Endothelial cell of umbilical vein (primary cell): Measurements from ENCODE around the gene EPB41L3.

Source experiments
- CTCF ChIP-seq, 2 donors: IDR thresholded peaks; 1 replicate in 1 of 2; 2 replicates in 1 of 2; pipeline ENCODE4 v1.5.1; 2011; ENCODE audit warnings: low read length in 2 of 2, mild to moderate bottlenecking in 2 of 2, moderate library complexity in 2 of 2, control low read depth in 1 of 2, inconsistent platforms in 1 of 2, low read depth in 1 of 2; ENCODE audit not compliant: insufficient read depth in 1 of 2; ENCODE audit errors: extremely low read depth in 1 of 2
- EZH2 ChIP-seq: IDR thresholded peaks from 2 replicates; pipeline ENCODE4 v1.6.1; 2012; ENCODE audit warnings: borderline replicate concordance, low read depth, mild to moderate bottlenecking, moderate library complexity, low read length, inconsistent platforms; ENCODE audit not compliant: severe bottlenecking
- FOS ChIP-seq: IDR thresholded peaks from 2 replicates; pipeline ENCODE4 v1.6.1; 2011; ENCODE audit warnings: mild to moderate bottlenecking, low read length, moderate library complexity, borderline replicate concordance; ENCODE audit not compliant: insufficient read depth
- JUN ChIP-seq: IDR thresholded peaks from 2 replicates; pipeline ENCODE4 v1.6.1; 2011; ENCODE audit warnings: borderline replicate concordance, low read depth; ENCODE audit not compliant: insufficient read length, insufficient read depth
- MYC ChIP-seq: IDR thresholded peaks from one replicate; pipeline ENCODE4 v1.6.1; 2011; ENCODE audit warnings: mild to moderate bottlenecking, low read depth, low read length
- POLR2A ChIP-seq: IDR thresholded peaks from 2 replicates; pipeline ENCODE4 v1.6.1; 2012; ENCODE audit warnings: low read depth, mild to moderate bottlenecking, control low read depth, low read length
- POLR2AphosphoS5 ChIP-seq: IDR thresholded peaks from 2 replicates; pipeline ENCODE4 v1.6.1; 2012; ENCODE audit warnings: low read depth, mild to moderate bottlenecking, control low read depth, low read length, moderate library complexity; ENCODE audit not compliant: insufficient read depth
- TF ChIP-seq, protein P1 (sequence below): IDR thresholded peaks from 2 replicates; pipeline ENCODE4 v1.6.1; 2011; ENCODE audit not compliant: insufficient read depth, insufficient read length

DNA sequence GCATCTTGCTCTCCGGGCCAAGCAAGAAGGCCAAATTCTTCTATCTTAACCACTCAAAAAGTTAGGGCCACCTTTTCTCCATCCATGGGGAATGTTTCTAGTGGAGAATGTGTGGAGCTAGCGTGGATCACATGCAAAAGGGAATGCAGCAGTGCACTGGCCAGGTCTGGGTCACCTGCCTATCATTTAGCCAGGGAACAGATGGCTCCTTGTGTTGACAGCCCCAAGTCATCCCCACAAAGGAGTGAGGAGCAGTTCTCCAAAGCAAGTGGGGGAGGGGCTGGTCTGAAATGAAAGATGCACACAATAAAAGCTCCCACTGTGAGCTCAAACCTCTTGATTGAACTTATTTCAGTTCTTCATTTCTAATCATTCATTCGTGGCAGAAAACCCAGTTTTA, 19.1 kb downstream of the EPB41L3 start:
- no peak for TF ChIP-seq POLR2A
- no peak for TF ChIP-seq MYC
- no peak for TF ChIP-seq JUN
- no peak for TF ChIP-seq CTCF (IDR thresholded peaks at IDR 0.05; ENCODE audit: extremely low read depth in 1 of 2, insufficient read depth in 1 of 2, low read depth in 1 of 2, low read length in 2 of 2)
- no peak for TF ChIP-seq FOS
- no peak for TF ChIP-seq POLR2AphosphoS5
- TF ChIP-seq, protein P1, sequence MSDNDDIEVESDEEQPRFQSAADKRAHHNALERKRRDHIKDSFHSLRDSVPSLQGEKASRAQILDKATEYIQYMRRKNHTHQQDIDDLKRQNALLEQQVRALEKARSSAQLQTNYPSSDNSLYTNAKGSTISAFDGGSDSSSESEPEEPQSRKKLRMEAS = no peak
- TF ChIP-seq EZH2 = no peak
